ENCODE measurements around the gene CACNA1B. TPM values are rescaled to one million over a fixed set of nuclear protein-coding genes. Genes with fewer than 3 reads are reported as not detected.
"Not testable (repeated sequence)": the region's sequence is repeated elsewhere in the genome, so short reads cannot be mapped to it uniquely, and the experiment has no call there.

CACNA1B gene
- total and polyA plus RNA-seq, 7 experiments from 2014 or later: 0.07 TPM; not detected in 6

DNA sequence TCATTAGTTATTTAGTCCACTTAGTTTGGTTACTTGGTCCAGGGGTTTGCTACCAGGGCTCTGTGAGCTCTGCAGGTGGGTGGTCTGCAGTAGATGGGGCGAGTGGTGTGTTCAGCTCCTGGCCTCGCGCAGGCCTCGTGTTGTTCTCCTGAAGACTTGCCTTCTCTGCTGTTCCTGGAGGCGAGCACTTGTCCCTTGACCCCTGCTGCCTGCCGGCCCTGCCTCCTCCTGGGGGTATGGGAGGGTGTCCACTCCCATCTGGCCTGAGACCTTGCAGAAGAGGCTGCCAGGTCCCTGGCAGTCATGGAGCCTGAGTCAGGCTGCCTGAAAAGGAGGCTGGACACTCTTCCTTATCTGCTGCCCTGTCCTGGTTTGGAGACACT lies 137.0 kb downstream of the CACNA1B start:
- Histone ChIP-seq H3K4me3 (ENCODE audit: low read length) (no peak overlapping the region), H3K36me3 (ENCODE audit: control insufficient read depth in 2 of 3, insufficient read depth in 3 of 3, low read length in 3 of 3) (no peaks in the 10 kb centered on the region), H3K9me3 (ENCODE audit: control insufficient read depth in 2 of 3, low read length in 3 of 3) (no peaks in the 10 kb centered on the region), H3K27me3 (ENCODE audit: control insufficient read depth in 2 of 2, insufficient read depth in 2 of 2, low read length in 2 of 2) (no peaks in the 10 kb centered on the region), H3K27ac (ENCODE audit: low read depth, low read length) (no peak overlapping the region), H3K4me1 (ENCODE audit: control insufficient read depth in 2 of 2, insufficient read depth in 2 of 2, low read length in 2 of 2) (no peaks in the 10 kb centered on the region)
- POLR2A ChIA-PET: no interaction called here
- Mint-ChIP-seq H3K27me3 (peaks cover 0 to 9% (median 0%) of the 10 kb centered on the region in 5 donors), H3K4me3 (no peak overlapping the region), H3K27ac (no peak overlapping the region), H3K4me1 (peaks cover 0 to 13% (median 0%) of the 10 kb centered on the region in 7 donors), H3K36me3 (no peaks in the 10 kb centered on the region), H3K9me3 (no peaks in the 10 kb centered on the region)
- ATAC-seq (no peak), DNase-seq (no peak)
- intact Hi-C loops (cut with micrococcal nuclease): no loop called here
- CTCF ChIA-PET: no interaction called here

DNA sequence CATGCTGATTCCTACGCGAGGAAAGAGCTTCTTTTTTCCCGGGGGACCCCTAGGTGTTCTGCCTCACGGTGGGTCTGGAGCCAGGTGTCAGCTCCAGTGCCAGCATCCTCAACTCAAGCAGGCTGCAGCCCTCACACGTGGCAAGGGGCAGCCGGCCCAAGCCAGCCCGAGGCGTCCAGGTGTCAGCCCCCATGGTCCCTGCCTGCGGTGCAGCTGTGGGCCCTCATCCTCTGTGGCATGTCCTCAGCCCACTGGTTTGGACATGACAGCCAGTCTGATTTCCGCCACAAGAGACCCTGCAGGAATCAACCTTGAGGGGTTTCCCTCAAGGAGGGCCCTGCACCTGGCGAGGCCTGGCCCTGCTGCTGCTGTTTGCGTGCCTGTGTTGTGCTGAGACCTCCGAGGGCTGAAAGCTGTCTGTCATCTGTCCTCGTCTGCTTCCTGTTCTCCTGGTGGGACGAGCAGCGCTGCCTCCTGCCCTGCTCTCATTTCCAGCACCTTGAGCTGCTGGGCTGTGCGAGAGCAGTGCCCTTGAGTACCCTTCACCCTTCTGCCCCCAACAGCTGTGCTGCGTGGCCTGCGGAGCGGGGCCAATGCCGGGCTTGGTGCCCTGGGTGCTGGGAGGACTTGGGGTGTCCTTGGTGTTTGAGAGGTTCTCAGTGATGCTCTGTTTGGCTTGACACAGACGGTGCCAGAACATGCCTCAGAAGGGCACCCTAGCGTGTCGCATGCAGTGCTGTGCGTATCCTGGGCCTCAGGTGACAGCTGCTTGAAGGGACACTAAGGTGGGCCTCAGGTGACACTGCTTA lies 137.6 kb downstream of the CACNA1B start:
- no peaks in the 10 kb centered on the region for H3K36me3 ChIP-seq (ENCODE audit: control insufficient read depth in 2 of 3, insufficient read depth in 3 of 3, low read length in 3 of 3)
- H3K27ac Mint-ChIP-seq: no peak overlapping the region
- H3K27me3 Mint-ChIP-seq: peaks cover 0 to 9% (median 0%) of the 10 kb centered on the region in 5 donors
- no peak overlapping the region for H3K4me3 ChIP-seq (ENCODE audit: low read length)
- no peak overlapping the region for H3K4me3 Mint-ChIP-seq
- H3K4me1 ChIP-seq (ENCODE audit: control insufficient read depth in 2 of 2, insufficient read depth in 2 of 2, low read length in 2 of 2): no peaks in the 10 kb centered on the region
- intact Hi-C loops (cut with micrococcal nuclease): no loop called here
- H3K9me3 ChIP-seq (ENCODE audit: control insufficient read depth in 2 of 3, low read length in 3 of 3): no peaks in the 10 kb centered on the region
- CTCF ChIA-PET: no interaction called here
- no peaks in the 10 kb centered on the region for H3K27me3 ChIP-seq (ENCODE audit: control insufficient read depth in 2 of 2, insufficient read depth in 2 of 2, low read length in 2 of 2)
- no peak overlapping the region for H3K27ac ChIP-seq (ENCODE audit: low read depth, low read length)
- ATAC-seq (no peak), DNase-seq (no peak)
- peaks cover 0 to 13% (median 0%) of the 10 kb centered on the region in 7 donors for H3K4me1 Mint-ChIP-seq
- POLR2A ChIA-PET: no interaction called here
- H3K9me3 Mint-ChIP-seq: no peaks in the 10 kb centered on the region
- H3K36me3 Mint-ChIP-seq: no peaks in the 10 kb centered on the region

DNA sequence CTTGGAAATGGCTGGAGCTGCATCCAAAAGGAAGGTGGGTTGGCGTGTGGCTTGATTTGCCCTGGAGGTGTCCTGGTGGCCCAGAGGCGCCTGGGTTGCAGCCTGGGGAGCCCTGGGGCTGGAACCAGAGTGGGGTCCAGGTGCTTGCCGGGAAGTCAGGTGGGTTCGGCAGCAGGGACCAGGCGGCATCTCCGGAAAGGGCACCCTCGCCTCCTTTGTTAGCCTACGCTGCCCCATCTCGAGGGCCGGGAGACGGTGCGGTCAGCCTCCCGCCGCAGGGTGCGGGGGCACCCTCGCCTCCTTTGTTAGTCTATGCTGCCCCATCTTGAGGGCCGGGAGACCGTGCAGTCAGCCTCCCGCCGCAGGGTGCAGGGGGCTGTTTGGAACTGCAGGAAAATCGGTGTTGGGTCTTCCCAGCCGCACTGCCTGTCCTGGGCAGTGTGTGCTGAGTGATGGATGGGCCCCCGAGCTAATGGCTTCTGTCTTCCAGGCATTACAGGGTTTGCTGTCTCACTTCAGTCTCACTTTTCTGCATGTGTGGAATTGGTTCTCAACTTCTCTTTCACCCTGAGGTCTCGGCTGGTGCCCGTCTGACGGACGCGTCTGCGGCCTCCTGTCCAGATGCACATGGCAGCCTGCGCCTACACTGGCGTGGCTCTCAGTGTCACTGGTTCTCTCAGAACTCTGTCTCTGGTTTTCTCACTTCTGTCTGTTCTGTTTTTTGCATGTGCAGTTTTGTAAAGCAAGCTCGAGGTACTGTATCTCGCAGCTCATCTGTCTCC lies 139.0 kb downstream of the CACNA1B start:
- Mint-ChIP-seq H3K36me3 (no peaks in the 10 kb centered on the region), H3K9me3 (no peaks in the 10 kb centered on the region), H3K4me1 (peaks cover 0 to 13% (median 0%) of the 10 kb centered on the region in 7 donors), H3K27ac (no peak overlapping the region), H3K27me3 (peaks cover 2 to 13% (median 3%) of the 10 kb centered on the region in 5 donors), H3K4me3 (no peak overlapping the region)
- no peak overlapping the region for H3K4me3 ChIP-seq (ENCODE audit: low read length)
- H3K9me3 ChIP-seq (ENCODE audit: control insufficient read depth in 2 of 3, low read length in 3 of 3): no peaks in the 10 kb centered on the region
- DNase-seq (no peak), ATAC-seq (no peak)
- CTCF ChIA-PET: no interaction called here
- no peak overlapping the region for H3K27ac ChIP-seq (ENCODE audit: low read depth, low read length)
- H3K36me3 ChIP-seq (ENCODE audit: control insufficient read depth in 2 of 3, insufficient read depth in 3 of 3, low read length in 3 of 3): no peaks in the 10 kb centered on the region
- H3K27me3 ChIP-seq (ENCODE audit: control insufficient read depth in 2 of 2, insufficient read depth in 2 of 2, low read length in 2 of 2): no peaks in the 10 kb centered on the region
- intact Hi-C loops (cut with micrococcal nuclease): no loop called here
- no peaks in the 10 kb centered on the region for H3K4me1 ChIP-seq (ENCODE audit: control insufficient read depth in 2 of 2, insufficient read depth in 2 of 2, low read length in 2 of 2)
- POLR2A ChIA-PET: no interaction called here

DNA sequence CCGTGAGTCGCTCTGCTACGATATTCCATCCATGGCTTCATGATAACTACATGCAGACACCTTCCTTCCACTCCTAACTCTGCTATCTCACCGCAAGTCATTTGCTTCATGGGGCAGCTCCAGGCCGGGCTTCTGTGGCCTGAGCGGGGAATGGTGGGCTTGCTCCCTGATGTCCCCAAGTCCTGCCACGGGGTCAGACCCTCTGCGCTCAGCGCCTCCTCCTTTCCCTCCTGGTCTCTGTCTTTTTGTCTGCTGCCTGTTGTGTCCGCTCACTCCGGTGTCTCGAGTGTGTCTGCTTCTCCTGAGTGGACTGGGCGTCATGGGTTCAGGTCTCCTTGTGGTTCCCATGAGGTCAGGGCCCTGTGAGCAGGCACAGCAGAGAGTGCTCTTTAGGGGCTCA lies 139.6 kb downstream of the CACNA1B start:
- H3K4me1 Mint-ChIP-seq: peaks cover 0 to 13% (median 0%) of the 10 kb centered on the region in 7 donors
- peak overlapping the region in 1 of 9 donors; percentile 76 for H3K27ac Mint-ChIP-seq
- Histone ChIP-seq H3K4me3 (ENCODE audit: low read length) (no peak overlapping the region), H3K27me3 (ENCODE audit: control insufficient read depth in 2 of 2, insufficient read depth in 2 of 2, low read length in 2 of 2) (no peaks in the 10 kb centered on the region), H3K27ac (ENCODE audit: low read depth, low read length) (no peak overlapping the region), H3K9me3 (ENCODE audit: control insufficient read depth in 2 of 3, low read length in 3 of 3) (no peaks in the 10 kb centered on the region), H3K36me3 (ENCODE audit: control insufficient read depth in 2 of 3, insufficient read depth in 3 of 3, low read length in 3 of 3) (no peaks in the 10 kb centered on the region), H3K4me1 (ENCODE audit: control insufficient read depth in 2 of 2, insufficient read depth in 2 of 2, low read length in 2 of 2) (no peaks in the 10 kb centered on the region)
- no peak overlapping the region for H3K4me3 Mint-ChIP-seq
- CTCF ChIA-PET: no interaction called here
- intact Hi-C loops (cut with micrococcal nuclease): no loop called here
- H3K9me3 Mint-ChIP-seq: no peaks in the 10 kb centered on the region
- ATAC-seq (no peak), DNase-seq (no peak)
- H3K36me3 Mint-ChIP-seq: no peaks in the 10 kb centered on the region
- H3K27me3 Mint-ChIP-seq: peaks cover 7 to 19% (median 7%) of the 10 kb centered on the region in 5 donors
- POLR2A ChIA-PET: no interaction called here

DNA sequence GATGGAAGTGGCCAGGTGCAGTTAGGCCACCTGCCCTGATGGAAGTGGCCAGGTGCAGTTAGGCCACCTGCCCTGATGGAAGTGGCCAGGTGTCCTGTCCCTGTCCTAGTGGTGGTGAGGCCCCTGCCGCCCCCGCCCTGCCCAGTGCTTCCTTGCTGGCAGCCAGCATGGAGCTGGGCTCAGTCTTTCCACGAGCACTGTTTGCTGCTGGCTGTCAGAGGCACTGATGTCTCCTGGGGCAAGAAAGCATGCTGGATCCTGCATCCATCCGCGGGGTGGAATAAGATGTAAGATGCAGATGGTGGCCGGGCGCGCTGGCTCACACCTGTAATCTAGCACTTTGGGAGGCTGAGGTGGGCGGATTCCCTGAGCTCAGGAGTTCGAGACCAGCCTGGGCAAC lies 141.9 kb downstream of the CACNA1B start:
- ATAC-seq; H3K4me3 Mint-ChIP-seq; DNase-seq; POLR2A ChIA-PET; H3K36me3 Mint-ChIP-seq; H3K27ac ChIP-seq (ENCODE audit: low read depth, low read length); H3K27me3 ChIP-seq (ENCODE audit: control insufficient read depth in 2 of 2, insufficient read depth in 2 of 2, low read length in 2 of 2); H3K4me1 ChIP-seq (ENCODE audit: control insufficient read depth in 2 of 2, insufficient read depth in 2 of 2, low read length in 2 of 2); H3K36me3 ChIP-seq (ENCODE audit: control insufficient read depth in 2 of 3, insufficient read depth in 3 of 3, low read length in 3 of 3); H3K27ac Mint-ChIP-seq; intact Hi-C loops (cut with micrococcal nuclease); H3K9me3 ChIP-seq (ENCODE audit: control insufficient read depth in 2 of 3, low read length in 3 of 3); H3K4me3 ChIP-seq (ENCODE audit: low read length); CTCF ChIA-PET; H3K9me3 Mint-ChIP-seq: not testable (repeated sequence)
- Mint-ChIP-seq H3K27me3 (peaks cover 11 to 25% (median 14%) of the 10 kb centered on the region in 5 donors), H3K4me1 (peaks cover 0 to 13% (median 0%) of the 10 kb centered on the region in 7 donors)

DNA sequence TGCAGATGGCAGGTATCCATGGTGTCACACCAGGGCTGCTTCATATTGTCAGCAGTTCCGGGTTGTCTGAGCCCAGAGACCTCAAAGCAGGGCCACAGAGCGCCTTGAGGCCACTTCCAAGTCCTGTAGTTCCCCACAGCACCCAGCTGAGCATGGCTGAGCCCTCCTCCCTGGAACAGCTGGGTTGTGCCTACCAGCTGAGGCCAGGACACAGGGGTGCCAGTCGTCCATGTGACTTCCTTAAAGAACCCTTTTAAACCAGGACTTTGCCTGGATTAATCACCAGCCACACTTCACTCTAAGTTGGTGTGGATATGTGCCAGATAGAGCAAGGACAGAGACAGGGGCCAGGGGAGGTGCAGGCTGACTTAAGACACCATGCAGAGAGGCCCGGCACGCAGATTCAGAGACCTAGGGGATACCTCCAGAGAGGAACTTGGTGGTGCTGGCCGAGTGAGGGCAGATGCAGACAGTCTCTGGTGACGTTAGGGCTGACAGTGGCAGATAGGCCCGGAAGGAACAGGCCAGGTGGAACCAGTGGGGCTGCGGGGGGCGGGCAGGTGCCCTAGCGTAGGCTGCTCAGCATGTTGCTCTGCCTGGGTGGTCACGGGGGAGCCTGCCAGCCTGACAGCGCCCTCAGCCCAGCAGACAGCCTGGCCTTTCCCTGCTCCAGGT lies 142.7 kb downstream of the CACNA1B start:
- no peaks in the 10 kb centered on the region for H3K4me1 ChIP-seq (ENCODE audit: control insufficient read depth in 2 of 2, insufficient read depth in 2 of 2, low read length in 2 of 2)
- Mint-ChIP-seq H3K27me3 (peaks cover 11 to 32% (median 20%) of the 10 kb centered on the region in 5 donors), H3K27ac (no peak overlapping the region), H3K9me3 (peaks cover 0 to 1% (median 0%) of the 10 kb centered on the region in 11 donors), H3K36me3 (no peaks in the 10 kb centered on the region), H3K4me3 (peak overlapping the region in 2 of 10 donors; percentile 13 to 73), H3K4me1 (peaks cover 0 to 13% (median 0%) of the 10 kb centered on the region in 7 donors)
- ChIA-PET CTCF (no interaction called here), POLR2A (no interaction called here)
- H3K9me3 ChIP-seq (ENCODE audit: control insufficient read depth in 2 of 3, low read length in 3 of 3): no peaks in the 10 kb centered on the region
- no peak overlapping the region for H3K27ac ChIP-seq (ENCODE audit: low read depth, low read length)
- H3K36me3 ChIP-seq (ENCODE audit: control insufficient read depth in 2 of 3, insufficient read depth in 3 of 3, low read length in 3 of 3): no peaks in the 10 kb centered on the region
- intact Hi-C loops (cut with micrococcal nuclease): no loop called here
- ATAC-seq (no peak), DNase-seq (no peak)
- H3K27me3 ChIP-seq (ENCODE audit: control insufficient read depth in 2 of 2, insufficient read depth in 2 of 2, low read length in 2 of 2): no peaks in the 10 kb centered on the region
- H3K4me3 ChIP-seq (ENCODE audit: low read length): no peak overlapping the region

All from naive thymus-derived CD4-positive, alpha-beta T cell (primary cell).